GM19035 (cell line): ENCODE measurements around the gene ANXA8.
"Not testable (repeated sequence)": the region's sequence is repeated elsewhere in the genome, so short reads cannot be mapped to it uniquely, and the experiment has no call there.

Source experiments
- ATAC-seq: cut with Tn5 transposase; IDR thresholded peaks from one replicate; pipeline ENCODE4 v1.9.1; 2021; ENCODE audit not compliant: unreplicated experiment

The ANXA8 gene

GRCh38 chr10:47465216-47465917 lies 18.5 kb downstream of the ANXA8 start:
- not testable (repeated sequence) for ATAC-seq

GRCh38 chr10:47462577-47463358 lies 21.1 kb downstream of the ANXA8 start:
- ATAC-seq, result not testable (repeated sequence)

GRCh38 chr10:47461261-47461687 lies 22.6 kb downstream of the ANXA8 start:
- not testable (repeated sequence) for ATAC-seq

GRCh38 chr10:47458466-47459154 lies 25.3 kb downstream of the ANXA8 start:
- ATAC-seq, result no peak

GRCh38 chr10:47457826-47458225 lies 26.1 kb downstream of the ANXA8 start:
- ATAC-seq, result no peak

GRCh38 chr10:47457528-47457820 lies 26.4 kb downstream of the ANXA8 start:
- no peak for ATAC-seq

- ATAC-seq, result no peak
Observed at GRCh38 chr10:47456794-47457527, 27.0 kb downstream of the ANXA8 start.

- ATAC-seq, result no peak
Observed at GRCh38 chr10:47456079-47456785, 27.7 kb downstream of the ANXA8 start.

- not testable (repeated sequence) for ATAC-seq
Observed at GRCh38 chr10:47455350-47456078, 28.4 kb downstream of the ANXA8 start.

- ATAC-seq, result no peak
Observed at GRCh38 chr10:47454780-47455058, 29.2 kb downstream of the ANXA8 start.

- ATAC-seq, result no peak
Observed at GRCh38 chr10:47454008-47454779, 29.7 kb downstream of the ANXA8 start.

- no peak for ATAC-seq
Observed at GRCh38 chr10:47453141-47454007, 30.5 kb downstream of the ANXA8 start.

GRCh38 chr10:47452495-47453140 lies 31.3 kb downstream of the ANXA8 start:
- no peak for ATAC-seq

- ATAC-seq, result no peak
Observed at GRCh38 chr10:47451998-47452494, 31.9 kb downstream of the ANXA8 start.

GRCh38 chr10:47451273-47451997 lies 32.5 kb downstream of the ANXA8 start:
- ATAC-seq, result no peak

GRCh38 chr10:47450442-47450841 lies 33.5 kb downstream of the ANXA8 start:
- no peak for ATAC-seq

GRCh38 chr10:47449979-47450378 lies 33.9 kb downstream of the ANXA8 start:
- no peak for ATAC-seq
